ENCODE data around the gene CLIC3.

The CLIC3 gene

GRCh38 chr9:137014776-137015539, 18.6 kb upstream of the CLIC3 start:
- no peak for TF ChIP-seq CTCF (IDR thresholded peaks at IDR 0.05; ENCODE audit: control extremely low read depth, extremely low read depth, low read depth, missing control alignments)
- POLR2A ChIA-PET, result no interaction called here
- CTCF ChIA-PET, result interaction anchor here (0.9 to 1.5 kb wide), 4 partner anchors 11 to 49 kb away, joined by 3 to 7 read pairs (median 3); partner anchors contain the start of gene ABCA2
- DNase-seq (ENCODE audit: extremely low spot score), result no peak

GRCh38 chr9:137014166-137014565, 17.8 kb upstream of the CLIC3 start:
- POLR2A ChIA-PET, result no interaction called here
- no peak for TF ChIP-seq CTCF (IDR thresholded peaks at IDR 0.05; ENCODE audit: control extremely low read depth, extremely low read depth, low read depth, missing control alignments)
- CTCF ChIA-PET, result interaction anchor here (0.9 to 1.3 kb wide), 2 partner anchors 12 to 21 kb away, joined by 3 read pairs; no protein-coding TSS in a partner anchor
- no peak for DNase-seq (ENCODE audit: extremely low spot score)

GRCh38 chr9:137013571-137013940, 17.2 kb upstream of the CLIC3 start:
- ChIA-PET CTCF (no interaction called here), POLR2A (no interaction called here)
- DNase-seq (ENCODE audit: extremely low spot score), result no peak
- no peak for TF ChIP-seq CTCF (IDR thresholded peaks at IDR 0.05; ENCODE audit: control extremely low read depth, extremely low read depth, low read depth, missing control alignments)

- CTCF ChIA-PET, result interaction anchor here (2.3 kb wide), 1 partner anchor 16 kb away, joined by 9 read pairs; no protein-coding TSS in a partner anchor
- POLR2A ChIA-PET, result no interaction called here
- no peak for DNase-seq (ENCODE audit: extremely low spot score)
- no peak for TF ChIP-seq CTCF (IDR thresholded peaks at IDR 0.05; ENCODE audit: control extremely low read depth, extremely low read depth, low read depth, missing control alignments)
Observed at GRCh38 chr9:137012694-137013570, 16.6 kb upstream of the CLIC3 start.

GRCh38 chr9:137011907-137012675, 15.7 kb upstream of the CLIC3 start:
- CTCF ChIA-PET, result interaction anchor here (1.0 to 2.3 kb wide), 3 partner anchors 17 to 37 kb away, joined by 3 to 9 read pairs (median 6); no protein-coding TSS in a partner anchor
- POLR2A ChIA-PET, result no interaction called here
- no peak for DNase-seq (ENCODE audit: extremely low spot score)
- TF ChIP-seq CTCF (IDR thresholded peaks at IDR 0.05; ENCODE audit: control extremely low read depth, extremely low read depth, low read depth, missing control alignments), result no peak

- CTCF ChIA-PET, result interaction anchor here (1.0 to 2.3 kb wide), 3 partner anchors 18 to 38 kb away, joined by 3 to 9 read pairs (median 6); no protein-coding TSS in a partner anchor
- POLR2A ChIA-PET, result no interaction called here
- DNase-seq (ENCODE audit: extremely low spot score), result no peak
- TF ChIP-seq CTCF (IDR thresholded peaks at IDR 0.05; ENCODE audit: control extremely low read depth, extremely low read depth, low read depth, missing control alignments), result no peak
Observed at GRCh38 chr9:137011156-137011555, 14.8 kb upstream of the CLIC3 start.

Measured in GM10248 (cell line).